HG03520 (cell line): Measurements from ENCODE around the gene ALDH1A1.

ENCODE experiments used
- ATAC-seq: cut with Tn5 transposase; IDR thresholded peaks from one replicate; pipeline ENCODE4 v1.9.1; 2021; ENCODE audit warnings: mild to moderate bottlenecking, moderate library complexity; ENCODE audit not compliant: unreplicated experiment

Gene ALDH1A1

GRCh38 chr9:72921888-72922654 is 30.8 kb downstream of the ALDH1A1 start:
- ATAC-seq = no peak

- no peak for ATAC-seq
Measured at GRCh38 chr9:72919246-72919945, 33.5 kb downstream of the ALDH1A1 start.

- no peak for ATAC-seq
Measured at GRCh38 chr9:72917892-72918509, 34.9 kb downstream of the ALDH1A1 start.

GRCh38 chr9:72915659-72916058 is 37.2 kb downstream of the ALDH1A1 start:
- no peak for ATAC-seq

GRCh38 chr9:72914750-72915149 is 38.1 kb downstream of the ALDH1A1 start:
- no peak for ATAC-seq

- no peak for ATAC-seq
Measured at GRCh38 chr9:72913382-72914009, 39.4 kb downstream of the ALDH1A1 start.

- no peak for ATAC-seq
Measured at GRCh38 chr9:72912476-72913381, 40.1 kb downstream of the ALDH1A1 start.

- no peak for ATAC-seq
Measured at GRCh38 chr9:72911816-72912215, 41.0 kb downstream of the ALDH1A1 start.

- no peak for ATAC-seq
Measured at GRCh38 chr9:72911247-72911775, 41.5 kb downstream of the ALDH1A1 start.

- no peak for ATAC-seq
Measured at GRCh38 chr9:72909428-72909827, 43.4 kb downstream of the ALDH1A1 start.

GRCh38 chr9:72907421-72907820 is 45.4 kb downstream of the ALDH1A1 start:
- ATAC-seq = no peak

GRCh38 chr9:72906810-72907209 is 46.0 kb downstream of the ALDH1A1 start:
- ATAC-seq = no peak

GRCh38 chr9:72905514-72906480 is 47.1 kb downstream of the ALDH1A1 start:
- no peak for ATAC-seq

GRCh38 chr9:72904267-72905093 is 48.4 kb downstream of the ALDH1A1 start:
- no peak for ATAC-seq

- no peak for ATAC-seq
Measured at GRCh38 chr9:72903103-72903502, 49.8 kb downstream of the ALDH1A1 start.

- no peak for ATAC-seq
Measured at GRCh38 chr9:72902268-72902667, 50.6 kb downstream of the ALDH1A1 start.

GRCh38 chr9:72899734-72900477 is 52.9 kb downstream of the ALDH1A1 start:
- ATAC-seq = no peak
